A549 (cell line): ENCODE results near the gene FAXDC2. TPM values are rescaled to one million over a fixed set of nuclear protein-coding genes. Genes with fewer than 3 reads are reported as not detected.

Experiments
- ATAC-seq, 2 experiments: fragments of 200-7000 bp in 1 of 2; fragments of >200 bp in 1 of 2; cut with Nextera tagmentation in 1 of 2; cut with Tn5 transposase in 1 of 2; 3 replicates each; pipeline versions ENCODE4 v1.8.0 to v1.9.1; 2018 to 2020; ENCODE audit warnings: mild to moderate bottlenecking in 1 of 2, moderate library complexity in 1 of 2
- CTCF ChIA-PET: fragments of 300-600 bp; sonication (Branson Sonifier 250); formaldehyde crosslinking; extraction: SDS; loops from one replicate; lab custom pipeline; 2021; ENCODE audit warnings: antibody characterized with exemption, inconsistent platforms; lab: Yijun Ruan, JAX
- POLR2A ChIA-PET: fragments of 350-600 bp; formaldehyde crosslinking; extraction: SDS; loops from one replicate; lab custom pipeline; 2021; ENCODE audit warnings: antibody characterized with exemption, inconsistent platforms; lab: Yijun Ruan, JAX
- DNase-seq, 2 experiments: peaks; one replicate each; pipeline versions ENCODE4 v3.0.0 to v3.0.0-alpha.2; 2011 to 2016; ENCODE audit warnings: low read depth in 1 of 2, low spot score in 1 of 2
- FAIRE-seq: peaks from 2 replicates; lab custom pipeline; 2011; peaks lifted over from hg19 to GRCh38; lab: Jason Lieb, UNC
- H3K27ac ChIP-seq, 2 experiments: fragments of >200 bp; sonication (Bioruptor Twin); formaldehyde crosslinking; 3 replicates each; pipeline ENCODE4 v1.5.1; 2016 to 2017
- H3K4me1 ChIP-seq: fragments of >200 bp; sonication (Bioruptor Twin); formaldehyde crosslinking; 3 replicates; pipeline ENCODE4 v1.6.1; 2016
- H3K4me2 ChIP-seq: fragments of >200 bp; sonication (Bioruptor Twin); formaldehyde crosslinking; 3 replicates; pipeline ENCODE4 v1.6.1; 2016
- H3K4me3 ChIP-seq: fragments of >200 bp; sonication (Bioruptor Twin); formaldehyde crosslinking; 3 replicates; pipeline ENCODE4 v1.5.1; 2016
- H3K9me3 ChIP-seq: fragments of >200 bp; sonication (Bioruptor Twin); formaldehyde crosslinking; 3 replicates; pipeline ENCODE4 v1.6.1; 2016
- BCL3 ChIP-seq: fragments of >200 bp; sonication (Bioruptor Twin); formaldehyde crosslinking; IDR thresholded peaks from 3 replicates; pipeline ENCODE4 v1.6.1; 2016
- CBX2 ChIP-seq: fragments of 200-600 bp; sonication (generic); IDR thresholded peaks from 2 replicates; pipeline ENCODE4 v1.6.1; 2016; ENCODE audit warnings: low read depth, mild to moderate bottlenecking, borderline replicate concordance
- CEBPB ChIP-seq, 2 experiments: fragments of >200 bp in 1 of 2; sonication (Bioruptor Twin) in 1 of 2; formaldehyde crosslinking in 1 of 2; IDR thresholded peaks; 2 replicates each; pipeline ENCODE4 v1.6.1; 2012 to 2016
- CHD2 ChIP-seq: fragments of 150-350 bp; IDR thresholded peaks from 2 replicates; pipeline ENCODE4 v1.6.1; 2014; ENCODE audit warnings: low read length; ENCODE audit not compliant: partially characterized antibody
- CHD4 ChIP-seq: fragments of 200-600 bp; sonication (generic); IDR thresholded peaks from 2 replicates; pipeline ENCODE4 v1.6.1; 2016; ENCODE audit warnings: antibody characterized with exemption, mild to moderate bottlenecking, borderline replicate concordance
- EHMT2 ChIP-seq: fragments of 200-600 bp; sonication (generic); IDR thresholded peaks from 2 replicates; pipeline ENCODE4 v1.6.1; 2016; ENCODE audit warnings: antibody characterized with exemption, low read depth, mild to moderate bottlenecking, moderate library complexity
- EP300 ChIP-seq, 2 experiments: fragments of >200 bp; sonication (Bioruptor Twin); formaldehyde crosslinking; IDR thresholded peaks; 2 replicates in 1 of 2; 3 replicates in 1 of 2; pipeline ENCODE4 v1.6.1; 2016 to 2017
- FOSL2 ChIP-seq, 2 experiments: fragments of 450-650 bp in 1 of 2; fragments of >200 bp in 1 of 2; sonication (Bioruptor Twin) in 1 of 2; formaldehyde crosslinking; IDR thresholded peaks; 2 replicates each; pipeline versions ENCODE4 v1.5.0 to v1.6.1; 2016 to 2020; ENCODE audit warnings: mild to moderate bottlenecking in 1 of 2, moderate library complexity in 1 of 2
- GATA3 ChIP-seq: IDR thresholded peaks from 2 replicates; pipeline ENCODE4 v1.6.1; 2012; ENCODE audit warnings: borderline replicate concordance
- HES2 ChIP-seq: fragments of >200 bp; sonication (Bioruptor Twin); formaldehyde crosslinking; IDR thresholded peaks from 2 replicates; pipeline ENCODE4 v1.6.1; 2016
- HEYL ChIP-seq: fragments of 250-450 bp; sonication (Bioruptor Pico); IDR thresholded peaks from 2 replicates; pipeline ENCODE4 v1.8.0; 2021; ENCODE audit warnings: mild to moderate bottlenecking, moderate library complexity
- HOXA7 ChIP-seq: fragments of 250-450 bp; sonication (Bioruptor Pico); IDR thresholded peaks from 2 replicates; pipeline ENCODE4 v1.5.0; 2020; ENCODE audit warnings: mild to moderate bottlenecking, moderate library complexity
- JUN ChIP-seq, 2 experiments: fragments of >200 bp; sonication (Bioruptor Twin); formaldehyde crosslinking; IDR thresholded peaks; 2 replicates in 1 of 2; 3 replicates in 1 of 2; pipeline ENCODE4 v1.6.1; 2016 to 2017
- JUNB ChIP-seq: fragments of >200 bp; sonication (Bioruptor Twin); formaldehyde crosslinking; IDR thresholded peaks from 2 replicates; pipeline ENCODE4 v1.6.1; 2016
- KDM1A ChIP-seq: fragments of 200-600 bp; sonication (generic); IDR thresholded peaks from 2 replicates; pipeline ENCODE4 v1.6.1; 2016; ENCODE audit warnings: low read depth, mild to moderate bottlenecking
- MAFK ChIP-seq: fragments of 450-650 bp; IDR thresholded peaks from 2 replicates; pipeline ENCODE4 v1.6.1; 2014; ENCODE audit not compliant: partially characterized antibody
- MAX ChIP-seq: IDR thresholded peaks from 2 replicates; pipeline ENCODE4 v1.6.1; 2012
- NFE2L2 ChIP-seq: fragments of 150-350 bp; conservative IDR thresholded peaks from 2 replicates; pipeline ENCODE4 v1.6.1; 2014; ENCODE audit warnings: low read length
- NPAS2 ChIP-seq: fragments of 250-450 bp; sonication (Bioruptor Pico); IDR thresholded peaks from 2 replicates; pipeline ENCODE4 v1.8.0; 2022; ENCODE audit warnings: mild to moderate bottlenecking, moderate library complexity, borderline replicate concordance
- PBX3 ChIP-seq: IDR thresholded peaks from 2 replicates; pipeline ENCODE4 v1.6.1; 2012
- PHF8 ChIP-seq: fragments of 200-600 bp; sonication (generic); IDR thresholded peaks from 2 replicates; pipeline ENCODE4 v1.6.1; 2016; ENCODE audit warnings: low read depth, mild to moderate bottlenecking, antibody characterized with exemption, moderate library complexity, borderline replicate concordance
- POLR2A ChIP-seq: IDR thresholded peaks from 2 replicates; pipeline ENCODE4 v1.6.1; 2012; ENCODE audit warnings: mild to moderate bottlenecking, low read length
- POLR2AphosphoS2 ChIP-seq: conservative IDR thresholded peaks from 2 replicates; pipeline ENCODE4 v1.6.1; 2012; ENCODE audit warnings: low read length, improper control_type of control experiment, inconsistent platforms
- RCOR1 ChIP-seq: fragments of 150-350 bp; IDR thresholded peaks from 2 replicates; pipeline ENCODE4 v1.6.1; 2014; ENCODE audit warnings: antibody characterized with exemption, low read length, low read depth
- REST ChIP-seq: fragments of 200-600 bp; sonication (generic); IDR thresholded peaks from 2 replicates; pipeline ENCODE4 v1.6.1; 2016; ENCODE audit warnings: antibody characterized with exemption, mild to moderate bottlenecking, moderate library complexity
- RFX5 ChIP-seq: fragments of 450-650 bp; IDR thresholded peaks from 2 replicates; pipeline ENCODE4 v1.7.1; 2014; ENCODE audit warnings: antibody characterized with exemption, mild to moderate bottlenecking, moderate library complexity
- ZC3H11A ChIP-seq: fragments of 450-650 bp; IDR thresholded peaks from 2 replicates; pipeline ENCODE4 v1.6.1; 2014; ENCODE audit warnings: antibody characterized with exemption, mild to moderate bottlenecking
- ZSCAN20 ChIP-seq: fragments of 250-450 bp; sonication (Bioruptor Pico); IDR thresholded peaks from 2 replicates; pipeline ENCODE4 v1.8.0; 2022; ENCODE audit warnings: mild to moderate bottlenecking, moderate library complexity
- WGBS: methylation state at CpG from one replicate; pipeline ENCODE4 v1.1.6; 2017; ENCODE audit errors: missing lambda C conversion rate; 5-methylcytosine and 5-hydroxymethylcytosine counted together
- polyA plus RNA-seq, 4 experiments: library from polyadenylated mRNA; depleted of rRNA in 3 of 4; stranded (reverse); fragments of >200 nt; fragmentation: RNase III in 1 of 4; extraction: RNeasy Plus Mini Kit Qiagen cat#74134 plus additional on column Dnase treatment in 1 of 4; gene quantifications; 2 replicates in 3 of 4; 3 replicates in 1 of 4; pipeline ENCODE4 v1.2.3, GENCODE V29; 2011 to 2017
- TF ChIP-seq, protein P1 (sequence below): fragments of >200 bp; sonication (Bioruptor Twin); formaldehyde crosslinking; IDR thresholded peaks from 3 replicates; pipeline ENCODE4 v1.5.1; 2016

FAXDC2 gene
- polyA plus RNA-seq, 2 of the 4 experiments (the other 2 are of a cell fraction): 0.14 to 0.94 TPM

- TF ChIP-seq EP300 (IDR thresholded peaks at IDR 0.05) (no peak), PBX3 (peak; percentile 48), CBX2 (no peak), JUN (IDR thresholded peaks at IDR 0.05) (peak; percentile 78 to 86), NFE2L2 (no peak), POLR2A (peak; percentile 85), RCOR1 (no peak), EHMT2 (no peak), PHF8 (peak; percentile 48)
Observed at GRCh38 chr5:154858297-154858971, 8.0 kb upstream of the FAXDC2 start, which contains the start of gene CNOT8 (continued).

- ATAC-seq: peak; percentile 91
- peak overlapping the region; percentile 76 for H3K4me3 ChIP-seq
- H3K4me1 ChIP-seq: peaks cover 30% of the 10 kb centered on the region; the same call in 2 of the 3 replicates
- ChIA-PET CTCF (interaction anchor here (0.6 to 1.9 kb wide), 8 partner anchors 9 to 208 kb away, joined by 3 to 7 read pairs (median 3); no protein-coding TSS in a partner anchor), POLR2A (interaction anchor here (0.6 to 2.4 kb wide), 10 partner anchors 10 to 175 kb away, joined by 3 to 14 read pairs (median 4); partner anchors contain the start of gene GEMIN5)
- peak; percentile 90 to 97 for DNase-seq
- 1% methylated on average over 37 of the region's 59 CpGs for WGBS
- peak overlapping the region; percentile 96 for H3K4me2 ChIP-seq
- no peak for FAIRE-seq
- no peaks in the 10 kb centered on the region for H3K9me3 ChIP-seq
- peak overlapping the region; percentile 87 to 98 for H3K27ac ChIP-seq
- TF ChIP-seq RFX5: peak; percentile 66
- no peak for TF ChIP-seq MAFK
- TF ChIP-seq CHD4: no peak
- TF ChIP-seq JUN (IDR thresholded peaks at IDR 0.05): peak in 1 of 2 experiments; percentile 65; a peak in 2 of 5 replicates
- no peak for TF ChIP-seq KDM1A
- no peak for TF ChIP-seq POLR2AphosphoS2
- no peak for TF ChIP-seq ZSCAN20
- TF ChIP-seq HES2: no peak
- TF ChIP-seq HEYL: no peak
- TF ChIP-seq ZC3H11A: no peak
- no peak for TF ChIP-seq REST
- TF ChIP-seq CEBPB (IDR thresholded peaks at IDR 0.05): no peak
- TF ChIP-seq GATA3: no peak; the same call in 1 of the 2 replicates
- no peak for TF ChIP-seq FOSL2 (IDR thresholded peaks at IDR 0.05)
- TF ChIP-seq FOSL2 (CRISPR knock-in tag; IDR thresholded peaks at IDR 0.05): no peak
- no peak for TF ChIP-seq HOXA7
- peak; percentile 94 for TF ChIP-seq MAX
- TF ChIP-seq, protein P1, sequence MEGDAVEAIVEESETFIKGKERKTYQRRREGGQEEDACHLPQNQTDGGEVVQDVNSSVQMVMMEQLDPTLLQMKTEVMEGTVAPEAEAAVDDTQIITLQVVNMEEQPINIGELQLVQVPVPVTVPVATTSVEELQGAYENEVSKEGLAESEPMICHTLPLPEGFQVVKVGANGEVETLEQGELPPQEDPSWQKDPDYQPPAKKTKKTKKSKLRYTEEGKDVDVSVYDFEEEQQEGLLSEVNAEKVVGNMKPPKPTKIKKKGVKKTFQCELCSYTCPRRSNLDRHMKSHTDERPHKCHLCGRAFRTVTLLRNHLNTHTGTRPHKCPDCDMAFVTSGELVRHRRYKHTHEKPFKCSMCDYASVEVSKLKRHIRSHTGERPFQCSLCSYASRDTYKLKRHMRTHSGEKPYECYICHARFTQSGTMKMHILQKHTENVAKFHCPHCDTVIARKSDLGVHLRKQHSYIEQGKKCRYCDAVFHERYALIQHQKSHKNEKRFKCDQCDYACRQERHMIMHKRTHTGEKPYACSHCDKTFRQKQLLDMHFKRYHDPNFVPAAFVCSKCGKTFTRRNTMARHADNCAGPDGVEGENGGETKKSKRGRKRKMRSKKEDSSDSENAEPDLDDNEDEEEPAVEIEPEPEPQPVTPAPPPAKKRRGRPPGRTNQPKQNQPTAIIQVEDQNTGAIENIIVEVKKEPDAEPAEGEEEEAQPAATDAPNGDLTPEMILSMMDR: no peak
- TF ChIP-seq CHD2: no peak
- TF ChIP-seq JUNB: no peak
- TF ChIP-seq NPAS2 (CRISPR knock-in tag): no peak
- TF ChIP-seq BCL3: peak; percentile 83; the same call in 2 of the 3 replicates
- peak; percentile 68 for TF ChIP-seq POLR2A
Observed at GRCh38 chr5:154857530-154858296, 7.3 kb upstream of the FAXDC2 start.
